ENCODE data around the gene ROS1.
"Not testable (repeated sequence)": the region's sequence is repeated elsewhere in the genome, so short reads cannot be mapped to it uniquely, and the experiment has no call there.

ROS1 gene

DNA sequence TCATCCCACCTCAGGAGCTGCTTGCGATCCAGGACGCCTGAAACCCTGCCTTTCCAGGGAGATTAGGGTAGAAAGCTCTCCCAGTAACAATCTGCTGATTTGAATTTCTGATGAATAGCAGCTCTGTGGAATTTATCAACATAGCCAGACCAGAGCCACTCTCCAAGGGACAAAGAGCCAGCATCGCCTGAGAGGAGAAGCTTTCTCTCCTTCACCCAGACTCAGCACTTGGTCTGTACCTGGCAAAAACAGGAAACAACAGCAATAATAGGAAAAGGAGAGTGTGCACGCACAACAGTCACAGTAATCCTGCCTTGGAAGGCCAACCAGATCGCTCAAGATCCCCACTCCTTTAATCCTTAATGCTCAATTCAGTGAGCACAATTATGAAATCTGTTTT, 22.3 kb upstream of the ROS1 start:
- no peak overlapping the region for H3K23ac ChIP-seq (ENCODE audit: low read length)
- peaks cover 5% of the 10 kb centered on the region for H3K79me1 ChIP-seq (ENCODE audit: low read length)
- H2BK12ac ChIP-seq (ENCODE audit: low read length) = peak overlapping the region; percentile 92
- H3K27me3 ChIP-seq (ENCODE audit: insufficient read depth, low read length) = no peaks in the 10 kb centered on the region
- H3K4me3 ChIP-seq (ENCODE audit: low read depth, low read length) = no peak overlapping the region
- DNase-seq = no peak
- peak overlapping the region; percentile 52 for H2AFZ ChIP-seq (ENCODE audit: insufficient read depth, low read length, poor library complexity)
- peaks cover 0 to 3% of the 10 kb centered on the region in 2 experiments for H3K4me1 ChIP-seq (ENCODE audit: control insufficient read depth in 1 of 2, insufficient read depth in 2 of 2, low read length in 2 of 2)
- no peak overlapping the region for H3K4me2 ChIP-seq (ENCODE audit: low read length)
- H3K27ac ChIP-seq (ENCODE audit: low read depth, low read length) = peak overlapping the region; percentile 55
- no peak overlapping the region for H4K12ac ChIP-seq (ENCODE audit: low read depth, low read length)
- no peak overlapping the region for H2BK5ac ChIP-seq (ENCODE audit: low read depth, low read length, poor library complexity)
- no peaks in the 10 kb centered on the region for H3K79me2 ChIP-seq (ENCODE audit: control insufficient read depth, insufficient read depth, low read length, poor library complexity)
- no peak overlapping the region for H3K4ac ChIP-seq (ENCODE audit: low read depth, low read length)
- no peak overlapping the region for H2AK5ac ChIP-seq (ENCODE audit: low read length)
- H2BK120ac ChIP-seq (ENCODE audit: insufficient read depth, low read length, poor library complexity) = no peak overlapping the region
- H3K18ac ChIP-seq (ENCODE audit: low read length) = no peak overlapping the region
- H4K8ac ChIP-seq (ENCODE audit: low read depth, low read length) = peak overlapping the region; percentile 33
- peak overlapping the region; percentile 61 for H4K91ac ChIP-seq (ENCODE audit: low read depth, low read length)
- no CpG with 5 or more reads among the region's 5 CpGs for WGBS (ENCODE audit: extremely low coverage, insufficient coverage, insufficient read length)
- peak overlapping the region; percentile 44 for H3K14ac ChIP-seq (ENCODE audit: low read length)
- H3K36me3 ChIP-seq (ENCODE audit: control insufficient read depth in 1 of 2, insufficient read depth in 2 of 2, low read length in 2 of 2) = no peaks in the 10 kb centered on the region
- no peaks in the 10 kb centered on the region for H3K9me3 ChIP-seq (ENCODE audit: insufficient read depth, low read depth, low read length)
- H3K9ac ChIP-seq (ENCODE audit: low read length) = no peak overlapping the region

DNA sequence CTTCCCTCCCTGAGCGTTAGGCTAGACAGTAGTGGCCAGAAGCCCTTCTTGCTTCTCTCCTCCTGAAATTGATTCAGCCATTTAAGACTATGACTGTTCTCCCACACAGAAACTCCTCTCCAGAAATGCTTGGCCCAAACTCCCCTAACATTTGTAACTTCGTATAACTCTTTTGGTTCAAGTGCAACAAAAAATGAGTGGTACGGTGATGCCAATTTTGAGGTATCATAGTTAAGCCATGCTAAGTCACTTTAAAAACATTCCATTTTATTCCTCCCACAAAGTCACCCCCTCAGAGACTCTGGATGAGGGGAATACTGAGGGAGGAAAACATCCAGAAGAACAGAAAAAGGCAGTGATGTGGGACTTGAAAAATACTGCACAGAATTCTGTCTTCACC, 21.1 kb upstream of the ROS1 start:
- Histone ChIP-seq H2AFZ (ENCODE audit: insufficient read depth, low read length, poor library complexity) (no peak overlapping the region), H4K8ac (ENCODE audit: low read depth, low read length) (no peak overlapping the region), H3K79me2 (ENCODE audit: control insufficient read depth, insufficient read depth, low read length, poor library complexity) (no peaks in the 10 kb centered on the region), H2AK5ac (ENCODE audit: low read length) (no peak overlapping the region), H2BK5ac (ENCODE audit: low read depth, low read length, poor library complexity) (no peak overlapping the region), H3K9ac (ENCODE audit: low read length) (no peak overlapping the region), H4K12ac (ENCODE audit: low read depth, low read length) (no peak overlapping the region), H2BK12ac (ENCODE audit: low read length) (no peak overlapping the region), H3K4me2 (ENCODE audit: low read length) (no peak overlapping the region), H3K14ac (ENCODE audit: low read length) (no peak overlapping the region), H3K79me1 (ENCODE audit: low read length) (peaks cover 5% of the 10 kb centered on the region), H3K36me3 (ENCODE audit: control insufficient read depth in 1 of 2, insufficient read depth in 2 of 2, low read length in 2 of 2) (no peaks in the 10 kb centered on the region), H3K23ac (ENCODE audit: low read length) (no peak overlapping the region), H3K27ac (ENCODE audit: low read depth, low read length) (no peak overlapping the region), H2BK120ac (ENCODE audit: insufficient read depth, low read length, poor library complexity) (no peak overlapping the region), H3K4me1 (ENCODE audit: control insufficient read depth in 1 of 2, insufficient read depth in 2 of 2, low read length in 2 of 2) (peaks cover 0 to 3% of the 10 kb centered on the region in 2 experiments), H3K27me3 (ENCODE audit: insufficient read depth, low read length) (no peaks in the 10 kb centered on the region), H3K9me3 (ENCODE audit: insufficient read depth, low read depth, low read length) (no peaks in the 10 kb centered on the region), H3K4ac (ENCODE audit: low read depth, low read length) (no peak overlapping the region), H3K18ac (ENCODE audit: low read length) (no peak overlapping the region), H4K91ac (ENCODE audit: low read depth, low read length) (peak overlapping the region; percentile 42), H3K4me3 (ENCODE audit: low read depth, low read length) (no peak overlapping the region)
- DNase-seq = no peak
- no CpG with 5 or more reads among the region's 3 CpGs for WGBS (ENCODE audit: extremely low coverage, insufficient coverage, insufficient read length)

DNA sequence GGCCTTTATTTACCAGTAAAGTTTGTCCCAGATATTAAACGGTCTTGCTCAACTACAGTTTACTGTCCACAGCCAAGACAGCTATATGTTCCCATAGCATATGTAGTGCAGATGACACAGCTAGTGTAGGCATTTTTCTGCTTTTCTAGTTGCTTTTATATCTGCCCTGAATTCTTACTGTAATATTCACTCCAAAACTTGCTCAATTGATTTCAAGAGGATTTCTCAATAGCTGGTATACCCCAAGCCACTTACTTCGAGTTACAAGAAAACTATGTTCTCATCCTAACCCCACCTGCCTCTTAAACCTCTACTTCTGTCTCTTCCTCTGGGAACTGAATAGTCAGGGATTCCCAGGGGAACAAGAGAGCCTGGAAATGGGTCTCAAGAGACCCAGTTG, 18.9 kb upstream of the ROS1 start:
- Histone ChIP-seq H4K91ac (ENCODE audit: low read depth, low read length) (no peak overlapping the region), H3K4me1 (ENCODE audit: control insufficient read depth in 1 of 2, insufficient read depth in 2 of 2, low read length in 2 of 2) (peaks cover 0 to 2% of the 10 kb centered on the region in 2 experiments)
- WGBS (ENCODE audit: extremely low coverage, insufficient coverage, insufficient read length) = no CpG with 5 or more reads among the region's 2 CpGs

DNA sequence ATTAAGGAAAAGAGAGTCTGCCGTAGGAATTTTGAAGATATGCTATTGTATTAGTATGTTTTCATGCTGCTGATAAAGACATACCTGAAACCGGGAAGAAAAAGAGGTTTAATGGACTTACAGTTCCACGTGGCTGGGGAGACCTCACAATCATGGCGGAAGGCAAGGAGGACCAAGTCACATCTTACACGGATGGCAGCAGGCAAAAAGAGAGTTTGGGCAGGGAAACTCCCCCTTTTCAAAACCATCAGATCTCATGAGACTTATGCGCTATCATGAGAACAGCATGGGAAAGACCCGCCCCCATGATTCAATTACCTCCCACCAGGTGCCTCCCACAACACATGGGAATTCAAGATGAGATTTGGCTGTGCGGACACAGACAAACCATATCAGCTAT, 16.6 kb upstream of the ROS1 start:
- WGBS (ENCODE audit: extremely low coverage, insufficient coverage, insufficient read length) = no CpG with 5 or more reads among the region's 8 CpGs
- H3K79me1 ChIP-seq (ENCODE audit: low read length); H3K4me2 ChIP-seq (ENCODE audit: low read length); H3K4me3 ChIP-seq (ENCODE audit: low read depth, low read length); H3K4me1 ChIP-seq (ENCODE audit: control insufficient read depth in 1 of 2, insufficient read depth in 2 of 2, low read length in 2 of 2); H3K27ac ChIP-seq (ENCODE audit: low read depth, low read length); H3K36me3 ChIP-seq (ENCODE audit: control insufficient read depth in 1 of 2, insufficient read depth in 2 of 2, low read length in 2 of 2); H3K79me2 ChIP-seq (ENCODE audit: control insufficient read depth, insufficient read depth, low read length, poor library complexity); H2BK120ac ChIP-seq (ENCODE audit: insufficient read depth, low read length, poor library complexity); H3K23ac ChIP-seq (ENCODE audit: low read length); H3K27me3 ChIP-seq (ENCODE audit: insufficient read depth, low read length); H4K8ac ChIP-seq (ENCODE audit: low read depth, low read length); H3K9me3 ChIP-seq (ENCODE audit: insufficient read depth, low read depth, low read length); H3K4ac ChIP-seq (ENCODE audit: low read depth, low read length); H3K14ac ChIP-seq (ENCODE audit: low read length); DNase-seq; H4K91ac ChIP-seq (ENCODE audit: low read depth, low read length); H2AFZ ChIP-seq (ENCODE audit: insufficient read depth, low read length, poor library complexity); H4K12ac ChIP-seq (ENCODE audit: low read depth, low read length); H2AK5ac ChIP-seq (ENCODE audit: low read length); H2BK12ac ChIP-seq (ENCODE audit: low read length); H3K18ac ChIP-seq (ENCODE audit: low read length); H2BK5ac ChIP-seq (ENCODE audit: low read depth, low read length, poor library complexity); H3K9ac ChIP-seq (ENCODE audit: low read length): not testable (repeated sequence)

More for the DNA sequence above, 18.9 kb upstream of the ROS1 start:
- H3K79me1 ChIP-seq (ENCODE audit: low read length) = peaks cover 3% of the 10 kb centered on the region
- H2AK5ac ChIP-seq (ENCODE audit: low read length) = no peak overlapping the region
- H2AFZ ChIP-seq (ENCODE audit: insufficient read depth, low read length, poor library complexity) = no peak overlapping the region
- no peak overlapping the region for H2BK5ac ChIP-seq (ENCODE audit: low read depth, low read length, poor library complexity)
- no peak for DNase-seq
- H3K4me2 ChIP-seq (ENCODE audit: low read length) = no peak overlapping the region
- H3K14ac ChIP-seq (ENCODE audit: low read length) = no peak overlapping the region
- H4K8ac ChIP-seq (ENCODE audit: low read depth, low read length) = no peak overlapping the region
- no peak overlapping the region for H2BK120ac ChIP-seq (ENCODE audit: insufficient read depth, low read length, poor library complexity)
- no peaks in the 10 kb centered on the region for H3K79me2 ChIP-seq (ENCODE audit: control insufficient read depth, insufficient read depth, low read length, poor library complexity)
- H3K9ac ChIP-seq (ENCODE audit: low read length) = no peak overlapping the region
- H3K18ac ChIP-seq (ENCODE audit: low read length) = no peak overlapping the region
- H3K4me3 ChIP-seq (ENCODE audit: low read depth, low read length) = no peak overlapping the region
- no peak overlapping the region for H3K4ac ChIP-seq (ENCODE audit: low read depth, low read length)
- H4K12ac ChIP-seq (ENCODE audit: low read depth, low read length) = no peak overlapping the region
- H3K36me3 ChIP-seq (ENCODE audit: control insufficient read depth in 1 of 2, insufficient read depth in 2 of 2, low read length in 2 of 2) = no peaks in the 10 kb centered on the region
- H2BK12ac ChIP-seq (ENCODE audit: low read length) = no peak overlapping the region
- no peak overlapping the region for H3K23ac ChIP-seq (ENCODE audit: low read length)
- H3K9me3 ChIP-seq (ENCODE audit: insufficient read depth, low read depth, low read length) = peaks cover 2% of the 10 kb centered on the region
- H3K27me3 ChIP-seq (ENCODE audit: insufficient read depth, low read length) = no peaks in the 10 kb centered on the region
- no peak overlapping the region for H3K27ac ChIP-seq (ENCODE audit: low read depth, low read length)

All from trophoblast cell (in vitro differentiated cells and primary cell).